Activated T-cell treated with anti-CD3 and anti-CD28 coated beads for 48 hours (primary cell): Measurements from ENCODE around the gene POU2AF3.
"Not testable (repeated sequence)": the region's sequence is repeated elsewhere in the genome, so short reads cannot be mapped to it uniquely, and the experiment has no call there.

Source experiments
- DNase-seq: peaks from one replicate; pipeline ENCODE4 v3.0.0-alpha.2; 2020; ENCODE audit warnings: low read depth

The POU2AF3 gene

GRCh38 chr11:111298413-111299100, at the start of gene POU2AF3:
POU2AF3 (plus strand) TSS chr11:111298546; CDS start chr11:111298582, 36 bp downstream.
- no peak for DNase-seq

GRCh38 chr11:111250936-111251335, 47.4 kb upstream of the POU2AF3 start:
- no peak for DNase-seq

- DNase-seq, result no peak
Observed at GRCh38 chr11:111253131-111253530, 45.2 kb upstream of the POU2AF3 start.

GRCh38 chr11:111253630-111254029, 44.7 kb upstream of the POU2AF3 start:
- no peak for DNase-seq

- DNase-seq, result no peak
Observed at GRCh38 chr11:111258046-111258445, 40.3 kb upstream of the POU2AF3 start.

GRCh38 chr11:111259896-111260295, 38.5 kb upstream of the POU2AF3 start:
- DNase-seq, result no peak

- DNase-seq, result no peak
Observed at GRCh38 chr11:111260811-111261210, 37.5 kb upstream of the POU2AF3 start.

GRCh38 chr11:111264646-111265045, 33.7 kb upstream of the POU2AF3 start:
- no peak for DNase-seq

- DNase-seq, result no peak
Observed at GRCh38 chr11:111265421-111265820, 32.9 kb upstream of the POU2AF3 start.

- DNase-seq, result not testable (repeated sequence)
Observed at GRCh38 chr11:111268303-111268702, 30.0 kb upstream of the POU2AF3 start.

GRCh38 chr11:111269146-111269868, 29.0 kb upstream of the POU2AF3 start:
- DNase-seq, result no peak

- DNase-seq, result no peak
Observed at GRCh38 chr11:111272420-111272819, 25.9 kb upstream of the POU2AF3 start.

GRCh38 chr11:111282562-111283075, 15.7 kb upstream of the POU2AF3 start:
- DNase-seq, result no peak

GRCh38 chr11:111283945-111284481, 14.3 kb upstream of the POU2AF3 start:
- DNase-seq, result no peak

GRCh38 chr11:111285189-111286091, 12.9 kb upstream of the POU2AF3 start:
- DNase-seq, result no peak

GRCh38 chr11:111291764-111292163, 6.6 kb upstream of the POU2AF3 start:
- DNase-seq, result no peak

- DNase-seq, result not testable (repeated sequence)
Observed at GRCh38 chr11:111292408-111292807, 5.9 kb upstream of the POU2AF3 start.

GRCh38 chr11:111296196-111296595, 2.1 kb upstream of the POU2AF3 start:
- no peak for DNase-seq

GRCh38 chr11:111297696-111298095, 650 bp upstream of the POU2AF3 start:
- DNase-seq, result no peak

- no peak for DNase-seq
Observed at GRCh38 chr11:111299101-111300026, 1.0 kb downstream of the POU2AF3 start.

- DNase-seq, result no peak
Observed at GRCh38 chr11:111300569-111300968, 2.2 kb downstream of the POU2AF3 start.
